Parathyroid adenoma (tissue), 2 donors: ENCODE measurements around the gene TCF4.

Source experiments
- H2AFZ ChIP-seq: fragments of 300-600 bp; sonication (generic); one replicate; pipeline ENCODE4 v1.7.0; 2017; ENCODE audit warnings: antibody characterized with exemption, mild to moderate bottlenecking
- H3K27ac ChIP-seq: fragments of 300-600 bp; sonication (generic); one replicate; pipeline ENCODE4 v1.7.0; 2017
- H3K27me3 ChIP-seq: fragments of 300-600 bp; sonication (generic); one replicate; pipeline ENCODE4 v1.7.0; 2017; ENCODE audit warnings: low read length; ENCODE audit not compliant: control insufficient read depth, insufficient read depth
- H3K36me3 ChIP-seq: fragments of 300-600 bp; sonication (generic); one replicate; pipeline ENCODE4 v1.7.0; 2017; ENCODE audit warnings: low read length; ENCODE audit not compliant: control insufficient read depth, insufficient read depth
- H3K4me1 ChIP-seq: fragments of 300-600 bp; sonication (generic); one replicate; pipeline ENCODE4 v1.7.0; 2017; ENCODE audit warnings: control low read depth
- H3K4me2 ChIP-seq: fragments of 300-600 bp; sonication (generic); one replicate; pipeline ENCODE4 v1.7.0; 2017; ENCODE audit warnings: low read length
- H3K4me3 ChIP-seq: fragments of 300-600 bp; sonication (generic); one replicate; pipeline ENCODE4 v1.7.0; 2017; ENCODE audit warnings: low read depth, low read length
- H3K79me2 ChIP-seq: fragments of 300-600 bp; sonication (generic); one replicate; pipeline ENCODE4 v1.7.0; 2017; ENCODE audit warnings: control low read depth
- H3K9ac ChIP-seq: fragments of 300-600 bp; sonication (generic); one replicate; pipeline ENCODE4 v1.7.0; 2017; ENCODE audit warnings: mild to moderate bottlenecking
- H3K9me3 ChIP-seq: fragments of 300-600 bp; sonication (generic); one replicate; pipeline ENCODE4 v1.7.0; 2017; ENCODE audit warnings: low read length; ENCODE audit not compliant: control insufficient read depth
- TF ChIP-seq, protein P1 (sequence below): fragments of 300-600 bp; sonication (generic); IDR thresholded peaks from one replicate; pipeline ENCODE4 v1.7.0; 2017; ENCODE audit warnings: antibody characterized with exemption, mild to moderate bottlenecking
- donor health status: primary hyperparathyroidism.

The TCF4 gene

DNA sequence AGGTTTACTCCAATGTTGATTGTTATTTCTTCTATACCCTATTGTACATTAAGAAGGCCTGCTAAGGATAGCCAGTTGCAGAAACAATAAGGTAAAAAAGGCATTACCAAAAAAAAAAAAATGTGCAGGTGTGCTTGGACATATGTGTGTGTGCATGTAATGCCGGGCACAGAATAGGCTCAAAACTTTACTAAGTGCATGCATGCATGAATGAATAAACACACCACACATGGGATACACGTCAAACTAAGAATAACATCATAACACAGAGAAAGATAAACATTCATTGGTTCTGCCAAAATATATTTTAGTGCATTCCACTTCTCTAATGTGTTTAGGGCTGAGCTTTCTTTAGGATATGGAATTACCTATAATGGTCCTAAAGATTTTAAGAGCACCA is 298.2 kb downstream of the TCF4 start:
- no peaks in the 10 kb centered on the region for H3K27me3 ChIP-seq
- H3K27ac ChIP-seq: no peak overlapping the region
- no peaks in the 10 kb centered on the region for H3K9me3 ChIP-seq
- no peak overlapping the region for H3K9ac ChIP-seq
- peaks cover 4% of the 10 kb centered on the region for H3K79me2 ChIP-seq
- H3K4me3 ChIP-seq: no peak overlapping the region
- no peaks in the 10 kb centered on the region for H3K36me3 ChIP-seq
- H2AFZ ChIP-seq: no peak overlapping the region
- TF ChIP-seq, protein P1, sequence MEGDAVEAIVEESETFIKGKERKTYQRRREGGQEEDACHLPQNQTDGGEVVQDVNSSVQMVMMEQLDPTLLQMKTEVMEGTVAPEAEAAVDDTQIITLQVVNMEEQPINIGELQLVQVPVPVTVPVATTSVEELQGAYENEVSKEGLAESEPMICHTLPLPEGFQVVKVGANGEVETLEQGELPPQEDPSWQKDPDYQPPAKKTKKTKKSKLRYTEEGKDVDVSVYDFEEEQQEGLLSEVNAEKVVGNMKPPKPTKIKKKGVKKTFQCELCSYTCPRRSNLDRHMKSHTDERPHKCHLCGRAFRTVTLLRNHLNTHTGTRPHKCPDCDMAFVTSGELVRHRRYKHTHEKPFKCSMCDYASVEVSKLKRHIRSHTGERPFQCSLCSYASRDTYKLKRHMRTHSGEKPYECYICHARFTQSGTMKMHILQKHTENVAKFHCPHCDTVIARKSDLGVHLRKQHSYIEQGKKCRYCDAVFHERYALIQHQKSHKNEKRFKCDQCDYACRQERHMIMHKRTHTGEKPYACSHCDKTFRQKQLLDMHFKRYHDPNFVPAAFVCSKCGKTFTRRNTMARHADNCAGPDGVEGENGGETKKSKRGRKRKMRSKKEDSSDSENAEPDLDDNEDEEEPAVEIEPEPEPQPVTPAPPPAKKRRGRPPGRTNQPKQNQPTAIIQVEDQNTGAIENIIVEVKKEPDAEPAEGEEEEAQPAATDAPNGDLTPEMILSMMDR: no peak
- H3K4me2 ChIP-seq: no peak overlapping the region
- H3K4me1 ChIP-seq: no peaks in the 10 kb centered on the region

DNA sequence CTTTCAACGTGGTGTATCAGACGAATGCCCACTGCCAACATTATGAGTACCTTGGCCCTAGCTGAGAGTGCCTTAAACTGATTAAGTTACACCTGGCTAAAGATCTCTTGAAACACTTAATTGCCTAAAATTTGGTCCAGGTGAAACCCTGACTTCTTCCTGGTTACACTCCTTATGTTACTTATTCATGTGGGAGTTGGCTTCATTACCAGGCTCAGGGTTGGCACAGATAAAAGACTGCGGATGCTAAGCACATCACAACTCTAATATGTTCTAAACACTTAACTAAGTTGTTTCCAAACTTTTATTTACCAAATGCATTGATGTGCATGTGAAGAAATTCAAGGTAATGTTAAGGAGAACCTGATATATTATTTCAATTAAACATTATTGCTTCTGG is 298.9 kb downstream of the TCF4 start:
- Histone ChIP-seq H3K4me3 (no peak overlapping the region), H3K27me3 (no peaks in the 10 kb centered on the region), H3K9ac (no peak overlapping the region), H3K27ac (no peak overlapping the region), H3K9me3 (no peaks in the 10 kb centered on the region), H3K4me1 (no peaks in the 10 kb centered on the region), H3K79me2 (peaks cover 4% of the 10 kb centered on the region), H3K36me3 (no peaks in the 10 kb centered on the region), H3K4me2 (no peak overlapping the region), H2AFZ (no peak overlapping the region)
- TF ChIP-seq, protein P1: no peak

DNA sequence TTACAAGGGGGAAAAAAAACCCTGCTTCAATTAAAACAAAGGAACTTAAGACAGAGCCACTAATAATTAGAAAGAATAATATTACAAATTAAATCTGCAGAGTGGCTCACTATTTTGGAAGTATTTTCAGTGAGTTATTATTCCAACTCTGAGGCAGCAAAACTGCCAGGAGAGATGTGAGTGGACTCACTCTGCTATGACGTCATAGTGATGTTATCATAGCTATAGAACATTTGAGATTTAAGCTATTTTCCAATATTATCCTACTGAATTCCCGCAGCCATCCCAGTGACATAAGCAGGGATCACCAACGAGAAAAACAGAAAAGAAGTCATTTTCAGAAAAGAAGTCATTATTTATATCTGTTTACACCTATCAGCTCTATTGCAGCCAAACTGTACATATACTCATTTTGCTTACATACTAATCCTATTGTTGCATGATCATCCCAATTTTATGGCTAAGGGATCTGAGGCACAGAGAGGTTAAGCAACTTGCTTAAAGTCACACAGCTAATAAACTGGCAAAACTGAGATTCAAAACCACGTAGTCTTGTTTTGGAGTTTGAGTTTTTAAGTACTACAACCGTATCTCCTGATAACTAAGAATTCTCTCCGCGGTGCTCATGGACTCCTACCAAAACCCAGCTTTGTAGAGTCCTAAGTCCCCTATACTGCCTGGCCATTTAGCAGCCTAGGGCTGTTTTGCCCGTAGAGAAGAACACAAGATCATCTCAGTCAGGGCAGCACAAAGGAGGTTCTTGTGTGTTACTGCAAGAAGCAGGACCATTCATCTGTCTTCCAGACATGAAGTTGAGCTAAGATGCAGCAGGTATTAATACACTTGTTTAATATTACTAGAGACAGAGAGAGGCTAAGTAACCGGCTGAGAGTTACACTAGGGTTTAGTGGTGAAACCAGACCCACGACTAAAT is 299.8 kb downstream of the TCF4 start:
- H3K4me2 ChIP-seq: no peak overlapping the region
- H3K9ac ChIP-seq: no peak overlapping the region
- no peaks in the 10 kb centered on the region for H3K4me1 ChIP-seq
- H3K9me3 ChIP-seq: no peaks in the 10 kb centered on the region
- no peak overlapping the region for H2AFZ ChIP-seq
- H3K27ac ChIP-seq: no peak overlapping the region
- TF ChIP-seq, protein P1: no peak
- no peak overlapping the region for H3K4me3 ChIP-seq
- no peaks in the 10 kb centered on the region for H3K27me3 ChIP-seq
- peaks cover 4% of the 10 kb centered on the region for H3K79me2 ChIP-seq
- H3K36me3 ChIP-seq: no peaks in the 10 kb centered on the region

DNA sequence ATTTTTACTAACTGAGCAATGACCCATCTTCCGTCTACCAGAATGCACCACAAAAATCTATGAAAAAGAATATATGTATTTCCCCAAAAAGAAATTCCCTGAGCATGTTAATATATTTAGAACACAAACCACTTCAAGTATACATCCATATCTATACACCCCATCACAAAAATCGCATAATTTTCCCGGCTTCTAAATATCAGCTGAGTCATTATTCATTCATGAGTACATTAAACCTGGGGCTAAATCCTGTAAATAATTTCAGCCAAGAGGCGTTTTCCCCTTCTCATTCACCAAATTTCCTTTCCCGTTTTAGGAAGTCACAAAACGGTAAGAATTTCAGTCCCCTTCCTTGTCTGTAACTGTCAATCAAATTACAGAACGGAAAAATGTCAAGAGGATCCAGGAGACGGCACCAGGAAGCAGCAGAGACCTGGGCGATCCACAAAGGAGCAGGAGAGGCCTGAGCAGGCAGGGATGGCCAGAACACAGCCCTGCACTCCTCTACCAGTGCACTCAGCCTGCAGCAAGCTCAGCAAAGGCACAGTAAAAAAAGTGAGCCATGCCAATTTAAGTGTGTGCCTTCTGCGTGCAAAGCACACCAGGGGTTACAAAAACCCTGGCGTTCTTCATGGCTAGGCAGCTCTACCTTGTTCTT is 300.7 kb downstream of the TCF4 start:
- TF ChIP-seq, protein P1: no peak
- H3K79me2 ChIP-seq: peaks cover 4% of the 10 kb centered on the region
- H3K27me3 ChIP-seq: no peaks in the 10 kb centered on the region
- H3K9me3 ChIP-seq: no peaks in the 10 kb centered on the region
- H3K4me1 ChIP-seq: no peaks in the 10 kb centered on the region
- no peak overlapping the region for H3K27ac ChIP-seq
- no peak overlapping the region for H2AFZ ChIP-seq
- no peaks in the 10 kb centered on the region for H3K36me3 ChIP-seq
- H3K9ac ChIP-seq: no peak overlapping the region
- H3K4me2 ChIP-seq: no peak overlapping the region
- H3K4me3 ChIP-seq: no peak overlapping the region
